ENCODE data around the gene SLC15A4.

Gene SLC15A4

DNA sequence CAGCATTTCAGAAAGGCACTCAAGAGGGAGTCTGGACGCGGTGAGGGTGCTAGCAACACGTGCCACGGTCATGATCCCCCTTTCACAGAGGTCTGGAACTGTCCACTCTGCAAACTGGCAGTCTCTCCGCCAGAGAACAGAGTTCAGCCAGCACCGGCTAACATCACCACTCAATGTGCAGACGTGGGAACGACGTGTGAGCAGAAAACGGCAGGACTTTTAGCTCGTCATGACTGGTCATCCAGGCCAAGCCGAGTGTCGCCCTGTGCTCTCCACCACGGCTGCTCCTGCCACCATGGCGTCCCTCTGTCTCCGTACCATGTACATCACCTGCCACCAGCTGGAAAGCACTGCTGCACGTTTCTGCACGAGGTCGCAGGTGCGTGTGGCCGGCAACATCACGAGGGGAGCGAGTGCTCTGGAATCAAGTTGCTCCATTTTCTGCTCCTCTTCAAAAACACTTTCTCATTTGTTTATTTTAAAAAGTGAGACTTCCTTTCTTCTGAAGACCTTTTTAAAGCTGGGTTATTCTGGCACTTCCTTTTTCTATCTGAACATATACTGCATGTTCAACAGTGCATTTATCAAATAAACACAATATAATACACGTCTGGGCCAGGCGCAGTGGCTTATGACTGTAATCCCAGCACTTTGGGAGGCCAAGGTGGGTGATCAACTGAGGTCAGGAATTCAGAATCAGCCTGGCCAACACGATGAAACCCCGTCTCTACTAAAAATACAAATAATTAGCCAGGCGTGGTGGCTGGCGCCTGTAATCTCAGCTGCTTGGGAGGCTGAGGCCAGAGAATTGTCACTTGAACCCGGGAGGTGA lies 28.0 kb downstream of the SLC15A4 start:
- H3F3A ChIP-seq (ENCODE audit: low read depth): peaks cover 4% of the 10 kb centered on the region
- TF ChIP-seq, protein P1, sequence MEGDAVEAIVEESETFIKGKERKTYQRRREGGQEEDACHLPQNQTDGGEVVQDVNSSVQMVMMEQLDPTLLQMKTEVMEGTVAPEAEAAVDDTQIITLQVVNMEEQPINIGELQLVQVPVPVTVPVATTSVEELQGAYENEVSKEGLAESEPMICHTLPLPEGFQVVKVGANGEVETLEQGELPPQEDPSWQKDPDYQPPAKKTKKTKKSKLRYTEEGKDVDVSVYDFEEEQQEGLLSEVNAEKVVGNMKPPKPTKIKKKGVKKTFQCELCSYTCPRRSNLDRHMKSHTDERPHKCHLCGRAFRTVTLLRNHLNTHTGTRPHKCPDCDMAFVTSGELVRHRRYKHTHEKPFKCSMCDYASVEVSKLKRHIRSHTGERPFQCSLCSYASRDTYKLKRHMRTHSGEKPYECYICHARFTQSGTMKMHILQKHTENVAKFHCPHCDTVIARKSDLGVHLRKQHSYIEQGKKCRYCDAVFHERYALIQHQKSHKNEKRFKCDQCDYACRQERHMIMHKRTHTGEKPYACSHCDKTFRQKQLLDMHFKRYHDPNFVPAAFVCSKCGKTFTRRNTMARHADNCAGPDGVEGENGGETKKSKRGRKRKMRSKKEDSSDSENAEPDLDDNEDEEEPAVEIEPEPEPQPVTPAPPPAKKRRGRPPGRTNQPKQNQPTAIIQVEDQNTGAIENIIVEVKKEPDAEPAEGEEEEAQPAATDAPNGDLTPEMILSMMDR (conservative IDR thresholded peaks at IDR 0.05; ENCODE audit: low read length): no peak
- TF ChIP-seq EZH2phosphoT487 (IDR thresholded peaks at IDR 0.05; ENCODE audit: borderline replicate concordance): no peak
- no peak overlapping the region for H3K4me3 ChIP-seq (ENCODE audit: low read length, poor library complexity, severe bottlenecking)
- peaks cover 4% of the 10 kb centered on the region; the same call in 1 of the 2 replicates for H3K79me2 ChIP-seq (ENCODE audit: insufficient read depth, low read length)
- H2AFZ ChIP-seq (ENCODE audit: low read length): no peak overlapping the region
- H3K9ac ChIP-seq (ENCODE audit: low read depth, low read length, poor library complexity, severe bottlenecking): no peak overlapping the region
- no peaks in the 10 kb centered on the region for H3K9me2 ChIP-seq (replicated peaks; ENCODE audit: low read depth, low read length)
- H3K36me3 ChIP-seq (ENCODE audit: insufficient read depth, low read length): peaks cover 80% of the 10 kb centered on the region
- H4K20me1 ChIP-seq (ENCODE audit: insufficient read depth, low read length, poor library complexity, severe bottlenecking): no peaks in the 10 kb centered on the region
- no peaks in the 10 kb centered on the region for H3K9me3 ChIP-seq (ENCODE audit: insufficient read depth, low read depth, low read length)
- no peaks in the 10 kb centered on the region for H3K27me3 ChIP-seq (ENCODE audit: insufficient read depth, low read length, poor library complexity, severe bottlenecking)
- H3K4me1 ChIP-seq (ENCODE audit: insufficient read depth, low read length, poor library complexity, severe bottlenecking): peaks cover 68% of the 10 kb centered on the region
- H3K4me2 ChIP-seq (ENCODE audit: low read depth, low read length, poor library complexity, severe bottlenecking): peak overlapping the region; percentile 67

- H3K4me3 ChIP-seq (ENCODE audit: low read length, poor library complexity, severe bottlenecking): peak overlapping the region; percentile 43
- H3K9me3 ChIP-seq (ENCODE audit: insufficient read depth, low read depth, low read length): no peaks in the 10 kb centered on the region
- peak overlapping the region; percentile 67 for H3K4me2 ChIP-seq (ENCODE audit: low read depth, low read length, poor library complexity, severe bottlenecking)
- H4K20me1 ChIP-seq (ENCODE audit: insufficient read depth, low read length, poor library complexity, severe bottlenecking): no peaks in the 10 kb centered on the region
- no peaks in the 10 kb centered on the region for H3K9me2 ChIP-seq (replicated peaks; ENCODE audit: low read depth, low read length)
- no peak overlapping the region for H2AFZ ChIP-seq (ENCODE audit: low read length)
- H3K4me1 ChIP-seq (ENCODE audit: insufficient read depth, low read length, poor library complexity, severe bottlenecking): peaks cover 68% of the 10 kb centered on the region
- H3K9ac ChIP-seq (ENCODE audit: low read depth, low read length, poor library complexity, severe bottlenecking): peak overlapping the region; percentile 40
- peaks cover 73% of the 10 kb centered on the region for H3K36me3 ChIP-seq (ENCODE audit: insufficient read depth, low read length)
- no peaks in the 10 kb centered on the region for H3K27me3 ChIP-seq (ENCODE audit: insufficient read depth, low read length, poor library complexity, severe bottlenecking)
- no peaks in the 10 kb centered on the region for H3K79me2 ChIP-seq (ENCODE audit: insufficient read depth, low read length)
- TF ChIP-seq, protein P1 (conservative IDR thresholded peaks at IDR 0.05; ENCODE audit: low read length): no peak
- no peak for TF ChIP-seq EZH2phosphoT487 (IDR thresholded peaks at IDR 0.05; ENCODE audit: borderline replicate concordance)
- peaks cover 4% of the 10 kb centered on the region for H3F3A ChIP-seq (ENCODE audit: low read depth)
Observed at GRCh38 chr12:128794661-128795529, 28.9 kb downstream of the SLC15A4 start.

DNA sequence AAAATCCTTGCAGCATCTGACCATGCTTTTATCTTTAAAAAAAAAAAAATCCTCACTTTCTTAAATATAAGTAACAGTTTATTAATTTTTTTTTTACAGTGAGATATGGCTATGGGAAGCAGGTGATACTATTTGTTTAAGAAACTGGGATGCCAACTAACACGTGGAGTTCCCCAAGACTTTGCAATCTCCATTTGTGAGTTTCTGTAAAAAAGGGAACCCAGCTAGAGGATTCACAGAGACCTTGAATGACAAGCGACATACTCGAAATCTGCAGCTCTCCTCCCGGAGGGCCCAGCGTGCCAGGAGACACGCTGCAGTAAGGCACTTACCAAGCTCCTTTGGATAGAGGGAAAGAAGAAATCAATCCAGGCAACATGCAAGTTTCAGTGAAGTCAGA lies 30.1 kb downstream of the SLC15A4 start:
- TF ChIP-seq, protein P1 (conservative IDR thresholded peaks at IDR 0.05; ENCODE audit: low read length): no peak
- TF ChIP-seq EZH2phosphoT487 (IDR thresholded peaks at IDR 0.05; ENCODE audit: borderline replicate concordance): no peak
- Histone ChIP-seq H3K4me2 (ENCODE audit: low read depth, low read length, poor library complexity, severe bottlenecking) (peak overlapping the region; percentile 67), H3K4me1 (ENCODE audit: insufficient read depth, low read length, poor library complexity, severe bottlenecking) (peaks cover 68% of the 10 kb centered on the region), H2AFZ (ENCODE audit: low read length) (no peak overlapping the region), H3F3A (ENCODE audit: low read depth) (peaks cover 4% of the 10 kb centered on the region), H3K4me3 (ENCODE audit: low read length, poor library complexity, severe bottlenecking) (peak overlapping the region; percentile 43), H4K20me1 (ENCODE audit: insufficient read depth, low read length, poor library complexity, severe bottlenecking) (no peaks in the 10 kb centered on the region), H3K9me2 (replicated peaks; ENCODE audit: low read depth, low read length) (no peaks in the 10 kb centered on the region), H3K27me3 (ENCODE audit: insufficient read depth, low read length, poor library complexity, severe bottlenecking) (no peaks in the 10 kb centered on the region), H3K36me3 (ENCODE audit: insufficient read depth, low read length) (peaks cover 61% of the 10 kb centered on the region), H3K79me2 (ENCODE audit: insufficient read depth, low read length) (no peaks in the 10 kb centered on the region), H3K9ac (ENCODE audit: low read depth, low read length, poor library complexity, severe bottlenecking) (peak overlapping the region; percentile 40), H3K9me3 (ENCODE audit: insufficient read depth, low read depth, low read length) (no peaks in the 10 kb centered on the region)
